Trophoblast cell (in vitro differentiated cells and primary cell): ENCODE results near the gene MYH13.
A peak's percentile ranks its signal among the peaks of the same experiment; 100 is the strongest.

ENCODE experiments used
- DNase-seq, 2 donors: peaks; one replicate each; pipeline ENCODE4 v3.0.0-alpha.2; 2016
- H2AFZ ChIP-seq: 2 replicates; pipeline ENCODE4 v1.6.1; 2013; ENCODE audit warnings: low read length, moderate library complexity, mild to moderate bottlenecking; ENCODE audit not compliant: insufficient read depth, poor library complexity
- H2AK5ac ChIP-seq: 2 replicates; pipeline ENCODE4 v1.6.1; 2013; ENCODE audit warnings: mild to moderate bottlenecking, low read length
- H2BK120ac ChIP-seq: 2 replicates; pipeline ENCODE4 v1.6.1; 2013; ENCODE audit warnings: low read length, mild to moderate bottlenecking, moderate library complexity; ENCODE audit not compliant: insufficient read depth, poor library complexity
- H2BK12ac ChIP-seq: 2 replicates; pipeline ENCODE4 v1.6.1; 2013; ENCODE audit warnings: mild to moderate bottlenecking, low read length, moderate library complexity
- H2BK5ac ChIP-seq: 2 replicates; pipeline ENCODE4 v1.6.1; 2013; ENCODE audit warnings: low read length, low read depth, moderate library complexity, mild to moderate bottlenecking; ENCODE audit not compliant: poor library complexity
- H3K14ac ChIP-seq: 2 replicates; pipeline ENCODE4 v1.6.1; 2013; ENCODE audit warnings: mild to moderate bottlenecking, low read length
- H3K18ac ChIP-seq: 2 replicates; pipeline ENCODE4 v1.6.1; 2013; ENCODE audit warnings: mild to moderate bottlenecking, low read length
- H3K23ac ChIP-seq: 2 replicates; pipeline ENCODE4 v1.6.1; 2013; ENCODE audit warnings: low read length
- H3K27ac ChIP-seq: 2 replicates; pipeline ENCODE4 v1.5.1; 2013; ENCODE audit warnings: low read depth, mild to moderate bottlenecking, inconsistent platforms, low read length, moderate library complexity
- H3K27me3 ChIP-seq: 2 replicates; pipeline ENCODE4 v1.6.1; 2013; ENCODE audit warnings: inconsistent platforms, mild to moderate bottlenecking, low read length, moderate library complexity; ENCODE audit not compliant: insufficient read depth
- H3K36me3 ChIP-seq, 2 experiments: 1 replicate in 1 of 2; 2 replicates in 1 of 2; pipeline ENCODE4 v1.6.1; 2013; ENCODE audit warnings: low read length in 2 of 2, mild to moderate bottlenecking in 2 of 2, moderate library complexity in 1 of 2; ENCODE audit not compliant: insufficient read depth in 2 of 2, control insufficient read depth in 1 of 2
- H3K4ac ChIP-seq: 2 replicates; pipeline ENCODE4 v1.6.1; 2013; ENCODE audit warnings: low read depth, mild to moderate bottlenecking, low read length, moderate library complexity
- H3K4me1 ChIP-seq, 2 experiments: 1 replicate in 1 of 2; 2 replicates in 1 of 2; pipeline ENCODE4 v1.6.1; 2013; ENCODE audit warnings: low read length in 2 of 2, mild to moderate bottlenecking in 2 of 2, moderate library complexity in 1 of 2; ENCODE audit not compliant: insufficient read depth in 2 of 2, control insufficient read depth in 1 of 2
- H3K4me2 ChIP-seq: 2 replicates; pipeline ENCODE4 v1.6.1; 2013; ENCODE audit warnings: inconsistent platforms, mild to moderate bottlenecking, low read length, moderate library complexity
- H3K4me3 ChIP-seq: 2 replicates; pipeline ENCODE4 v1.5.1; 2013; ENCODE audit warnings: mild to moderate bottlenecking, low read depth, low read length, inconsistent platforms
- H3K79me1 ChIP-seq: one replicate; pipeline ENCODE4 v1.6.1; 2013; ENCODE audit warnings: low read length
- H3K79me2 ChIP-seq: 2 replicates; pipeline ENCODE4 v1.6.1; 2013; ENCODE audit warnings: low read length, mild to moderate bottlenecking; ENCODE audit not compliant: control insufficient read depth, insufficient read depth, poor library complexity
- H3K9ac ChIP-seq: 2 replicates; pipeline ENCODE4 v1.6.1; 2013; ENCODE audit warnings: mild to moderate bottlenecking, low read length
- H3K9me3 ChIP-seq: 2 replicates; pipeline ENCODE4 v1.6.1; 2013; ENCODE audit warnings: low read depth, mild to moderate bottlenecking, control low read depth, inconsistent platforms, low read length; ENCODE audit not compliant: insufficient read depth
- H4K12ac ChIP-seq: 2 replicates; pipeline ENCODE4 v1.6.1; 2013; ENCODE audit warnings: low read depth, mild to moderate bottlenecking, low read length, moderate library complexity
- H4K8ac ChIP-seq: 2 replicates; pipeline ENCODE4 v1.6.1; 2013; ENCODE audit warnings: low read depth, mild to moderate bottlenecking, low read length, moderate library complexity
- H4K91ac ChIP-seq: one replicate; pipeline ENCODE4 v1.6.1; 2013; ENCODE audit warnings: low read depth, mild to moderate bottlenecking, low read length, moderate library complexity
- WGBS: extraction: QIAGEN DNeasy Blood & Tissue Kit; methylation state at CpG from one replicate; pipeline ENCODE4 v1.1.7; 2013; ENCODE audit warnings: missing lambda C conversion rate; ENCODE audit not compliant: insufficient read length, insufficient coverage; ENCODE audit errors: extremely low coverage; 5-methylcytosine and 5-hydroxymethylcytosine counted together

The MYH13 gene

DNA sequence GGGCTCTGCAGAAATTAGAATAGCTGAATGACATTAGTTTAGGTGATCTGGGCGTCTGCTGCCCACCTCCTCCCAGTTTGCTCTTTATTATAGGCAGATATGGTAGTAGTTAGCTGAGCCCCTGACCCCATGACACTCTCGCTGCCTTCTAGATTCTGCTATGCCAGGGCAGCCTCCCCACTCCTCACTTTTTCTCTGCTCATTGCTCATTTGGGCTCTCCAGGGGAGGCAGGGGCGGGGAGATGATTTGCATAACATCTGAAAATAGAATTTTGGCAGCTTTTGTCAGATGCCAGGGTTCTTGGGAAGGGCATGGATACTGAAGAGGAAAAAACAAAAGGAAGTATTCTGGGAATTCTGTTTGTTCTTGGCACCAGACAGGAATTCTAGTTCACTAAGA is 96.4 kb downstream of the MYH13 start:
- Histone ChIP-seq H3K4me2 (no peak overlapping the region), H3K9ac (no peak overlapping the region), H2AFZ (no peak overlapping the region), H3K27me3 (no peaks in the 10 kb centered on the region), H3K4ac (no peak overlapping the region), H3K79me2 (no peaks in the 10 kb centered on the region), H4K91ac (no peak overlapping the region), H3K4me3 (no peak overlapping the region), H2BK120ac (no peak overlapping the region), H3K23ac (no peak overlapping the region), H3K27ac (peak overlapping the region; percentile 59), H2BK12ac (no peak overlapping the region), H3K36me3 (no peaks in the 10 kb centered on the region), H3K4me1 (peaks cover 2 to 3% of the 10 kb centered on the region in 2 experiments), H3K14ac (no peak overlapping the region), H2AK5ac (no peak overlapping the region), H3K18ac (no peak overlapping the region), H4K8ac (no peak overlapping the region), H3K79me1 (peaks cover 4% of the 10 kb centered on the region), H3K9me3 (no peaks in the 10 kb centered on the region), H2BK5ac (no peak overlapping the region), H4K12ac (no peak overlapping the region)
- no peak for DNase-seq
- WGBS = no CpG with 5 or more reads among the region's 3 CpGs

GRCh38 chr17:10275418-10275817 is 97.4 kb downstream of the MYH13 start:
- Histone ChIP-seq H3K14ac (no peak overlapping the region), H3K9me3 (no peaks in the 10 kb centered on the region), H3K79me1 (peaks cover 4% of the 10 kb centered on the region), H4K8ac (no peak overlapping the region), H4K91ac (peak overlapping the region; percentile 13), H3K23ac (no peak overlapping the region), H4K12ac (no peak overlapping the region), H3K79me2 (no peaks in the 10 kb centered on the region), H3K9ac (no peak overlapping the region), H3K4me2 (no peak overlapping the region), H3K4ac (no peak overlapping the region), H3K18ac (no peak overlapping the region), H3K4me3 (no peak overlapping the region), H3K36me3 (no peaks in the 10 kb centered on the region), H3K27me3 (no peaks in the 10 kb centered on the region), H3K27ac (no peak overlapping the region), H2BK12ac (peak overlapping the region; percentile 7), H2BK120ac (no peak overlapping the region), H2AFZ (no peak overlapping the region), H2AK5ac (peak overlapping the region; percentile 30), H3K4me1 (peaks cover 2 to 3% of the 10 kb centered on the region in 2 experiments), H2BK5ac (no peak overlapping the region)
- WGBS = no CpG with 5 or more reads among the region's 8 CpGs
- no peak for DNase-seq

DNA sequence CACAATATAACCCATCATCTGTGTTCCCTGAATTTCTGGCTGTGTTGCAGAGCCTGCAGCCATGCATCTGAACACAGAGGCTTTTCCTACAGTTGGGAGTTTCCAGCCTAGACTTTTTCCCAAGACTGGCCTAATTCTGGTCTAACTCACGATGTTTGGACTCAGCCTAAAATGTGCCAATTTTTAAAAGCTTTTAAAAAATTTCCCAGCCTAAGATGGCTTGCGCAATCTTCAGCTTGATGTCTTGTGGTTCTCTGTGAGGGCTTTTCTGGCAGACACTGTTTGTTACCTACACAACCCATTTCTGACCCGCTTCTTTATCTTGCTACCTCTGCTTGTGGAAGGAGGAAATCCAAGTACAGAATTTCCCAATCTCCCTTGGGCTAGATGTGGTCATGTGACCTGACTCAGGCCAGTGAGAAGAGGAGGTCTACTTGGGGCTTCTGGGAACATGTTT is 101.7 kb downstream of the MYH13 start:
- H3K23ac ChIP-seq = no peak overlapping the region
- H3K4me1 ChIP-seq = no peaks in the 10 kb centered on the region
- no peaks in the 10 kb centered on the region for H3K9me3 ChIP-seq
- H2BK120ac ChIP-seq = no peak overlapping the region
- H3K9ac ChIP-seq = no peak overlapping the region
- no CpG with 5 or more reads among the region's 3 CpGs for WGBS
- H3K4me3 ChIP-seq = no peak overlapping the region
- H4K91ac ChIP-seq = no peak overlapping the region
- H3K18ac ChIP-seq = no peak overlapping the region
- H3K4me2 ChIP-seq = no peak overlapping the region
- H2AFZ ChIP-seq = no peak overlapping the region
- H3K27ac ChIP-seq = no peak overlapping the region
- no peaks in the 10 kb centered on the region for H3K79me2 ChIP-seq
- H3K4ac ChIP-seq = no peak overlapping the region
- H2BK5ac ChIP-seq = no peak overlapping the region
- H3K79me1 ChIP-seq = peaks cover 4% of the 10 kb centered on the region
- H2BK12ac ChIP-seq = no peak overlapping the region
- H3K36me3 ChIP-seq = no peaks in the 10 kb centered on the region
- H3K14ac ChIP-seq = no peak overlapping the region
- no peak overlapping the region for H4K8ac ChIP-seq
- H3K27me3 ChIP-seq = no peaks in the 10 kb centered on the region
- DNase-seq = no peak
- H4K12ac ChIP-seq = no peak overlapping the region
- H2AK5ac ChIP-seq = no peak overlapping the region

DNA sequence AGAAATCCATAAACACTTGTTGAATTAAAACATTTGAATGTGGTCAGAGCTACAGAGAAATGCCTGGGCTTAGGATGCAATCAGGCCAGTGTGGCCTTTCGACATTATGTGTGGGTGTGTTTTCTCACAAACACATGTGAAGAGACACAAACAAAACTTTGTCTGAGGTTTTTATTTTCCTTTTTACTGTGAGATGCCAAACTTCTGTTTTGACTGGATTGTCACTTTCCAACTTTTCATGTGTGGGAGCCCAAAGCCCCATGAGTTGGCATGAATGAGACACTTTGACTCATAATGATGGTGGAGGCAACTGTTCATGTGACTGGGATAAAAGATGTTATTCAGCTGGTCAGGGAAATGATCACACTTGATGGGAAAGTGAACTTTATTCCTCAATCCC is 102.5 kb downstream of the MYH13 start:
- Histone ChIP-seq H3K36me3 (no peaks in the 10 kb centered on the region), H2AFZ (no peak overlapping the region), H4K91ac (no peak overlapping the region), H3K79me1 (no peaks in the 10 kb centered on the region), H3K9me3 (no peaks in the 10 kb centered on the region), H4K8ac (no peak overlapping the region), H3K4ac (no peak overlapping the region), H2AK5ac (no peak overlapping the region), H3K4me2 (no peak overlapping the region), H2BK12ac (no peak overlapping the region), H3K4me1 (no peaks in the 10 kb centered on the region), H3K14ac (no peak overlapping the region), H3K9ac (no peak overlapping the region), H3K27ac (no peak overlapping the region), H3K79me2 (no peaks in the 10 kb centered on the region), H2BK5ac (no peak overlapping the region), H3K27me3 (no peaks in the 10 kb centered on the region), H4K12ac (no peak overlapping the region), H3K23ac (no peak overlapping the region), H2BK120ac (no peak overlapping the region), H3K18ac (no peak overlapping the region), H3K4me3 (no peak overlapping the region)
- no CpG with 5 or more reads among the region's 1 CpG for WGBS
- DNase-seq = no peak
